ENCODE results near the gene TASOR. TPM values are rescaled to one million over a fixed set of nuclear protein-coding genes. Genes with fewer than 3 reads are reported as not detected.
"Not testable (repeated sequence)": the region's sequence is repeated elsewhere in the genome, so short reads cannot be mapped to it uniquely, and the experiment has no call there.

Gene TASOR
- total RNA-seq, 4 donors from 2014 or later, result 93.7 to 129 (median 103) TPM

GRCh38 chr3:56711344-56711743 lies 28.3 kb upstream of the TASOR start:
- no peaks in the 10 kb centered on the region for H3K9me3 ChIP-seq
- 98 to 100% methylated on average over 1 to 2 of the region's 2 CpGs for WGBS, 2 donors
- DNase-seq, result no peak
- H3K4me1 ChIP-seq, result no peaks in the 10 kb centered on the region
- no peak overlapping the region for H3K27ac ChIP-seq
- no peaks in the 10 kb centered on the region for H3K36me3 ChIP-seq
- TF ChIP-seq CTCF (IDR thresholded peaks at IDR 0.05), result no peak
- no peak for TF ChIP-seq POLR2A (IDR thresholded peaks at IDR 0.05)
- H3K27me3 ChIP-seq, result no peaks in the 10 kb centered on the region
- no peak overlapping the region for H3K4me3 ChIP-seq (replicated peaks in 1 of 3)
- intact Hi-C loops (cut with DNase I), result no loop called here

GRCh38 chr3:56707412-56707811 lies 24.3 kb upstream of the TASOR start:
- DNase-seq, result peak; percentile 17 to 48
- peak in 3 of 6 experiments; percentile 8 to 40 (median 30) for TF ChIP-seq CTCF (IDR thresholded peaks at IDR 0.05)
- H3K4me3 ChIP-seq (replicated peaks in 1 of 3); H3K4me1 ChIP-seq; H3K9me3 ChIP-seq; H3K27me3 ChIP-seq; H3K27ac ChIP-seq; H3K36me3 ChIP-seq; intact Hi-C loops (cut with DNase I): not testable (repeated sequence)
- WGBS, 2 donors, result 82 to 90% methylated on average over 6 of the region's 6 CpGs

GRCh38 chr3:56706629-56707028 lies 23.6 kb upstream of the TASOR start:
- Histone ChIP-seq H3K4me1 (no peaks in the 10 kb centered on the region), H3K9me3 (no peaks in the 10 kb centered on the region), H3K4me3 (replicated peaks in 1 of 3) (no peak overlapping the region), H3K36me3 (no peaks in the 10 kb centered on the region), H3K27me3 (no peaks in the 10 kb centered on the region), H3K27ac (no peak overlapping the region)
- DNase-seq, result no peak
- intact Hi-C loops (cut with DNase I), result no loop called here
- TF ChIP-seq POLR2A (IDR thresholded peaks at IDR 0.05) (no peak), CTCF (IDR thresholded peaks at IDR 0.05) (no peak)

- WGBS, 2 donors, result 96 to 98% methylated on average over 3 of the region's 3 CpGs
- intact Hi-C loops (cut with DNase I), result no loop called here
Observed at GRCh38 chr3:56704706-56705105, 21.6 kb upstream of the TASOR start.

More at GRCh38 chr3:56704706-56705105, 21.6 kb upstream of the TASOR start:
- no peaks in the 10 kb centered on the region for H3K4me1 ChIP-seq
- H3K36me3 ChIP-seq, result no peaks in the 10 kb centered on the region
- H3K27me3 ChIP-seq, result no peaks in the 10 kb centered on the region
- H3K27ac ChIP-seq, result no peak overlapping the region
- H3K9me3 ChIP-seq, result no peaks in the 10 kb centered on the region
- DNase-seq, result no peak
- H3K4me3 ChIP-seq (replicated peaks in 1 of 3), result no peak overlapping the region
- TF ChIP-seq POLR2A (IDR thresholded peaks at IDR 0.05) (no peak), CTCF (IDR thresholded peaks at IDR 0.05) (no peak)

Data from thyroid gland (tissue), 4 donors.